Ovary (tissue), 3 donors: ENCODE results near the gene TMPO.

Experiments used
- POLR2A ChIP-seq: fragments of 450-650 bp; IDR thresholded peaks from one replicate; pipeline ENCODE4 v1.6.1; 2017; ENCODE audit warnings: antibody characterized with exemption, mild to moderate bottlenecking, moderate library complexity
- TF ChIP-seq, protein P1 (sequence below), 3 donors: fragments of 450-650 bp in 2 of 3; fragments of 200-600 bp in 1 of 3; IDR thresholded peaks; one replicate each; pipeline versions ENCODE4 v1.5.1 to v1.8.0; 2016 to 2022; ENCODE audit warnings: antibody characterized with exemption in 3 of 3, mild to moderate bottlenecking in 1 of 3
- donor health status: DM: no; HTN: no; CAD: no.

DNA sequence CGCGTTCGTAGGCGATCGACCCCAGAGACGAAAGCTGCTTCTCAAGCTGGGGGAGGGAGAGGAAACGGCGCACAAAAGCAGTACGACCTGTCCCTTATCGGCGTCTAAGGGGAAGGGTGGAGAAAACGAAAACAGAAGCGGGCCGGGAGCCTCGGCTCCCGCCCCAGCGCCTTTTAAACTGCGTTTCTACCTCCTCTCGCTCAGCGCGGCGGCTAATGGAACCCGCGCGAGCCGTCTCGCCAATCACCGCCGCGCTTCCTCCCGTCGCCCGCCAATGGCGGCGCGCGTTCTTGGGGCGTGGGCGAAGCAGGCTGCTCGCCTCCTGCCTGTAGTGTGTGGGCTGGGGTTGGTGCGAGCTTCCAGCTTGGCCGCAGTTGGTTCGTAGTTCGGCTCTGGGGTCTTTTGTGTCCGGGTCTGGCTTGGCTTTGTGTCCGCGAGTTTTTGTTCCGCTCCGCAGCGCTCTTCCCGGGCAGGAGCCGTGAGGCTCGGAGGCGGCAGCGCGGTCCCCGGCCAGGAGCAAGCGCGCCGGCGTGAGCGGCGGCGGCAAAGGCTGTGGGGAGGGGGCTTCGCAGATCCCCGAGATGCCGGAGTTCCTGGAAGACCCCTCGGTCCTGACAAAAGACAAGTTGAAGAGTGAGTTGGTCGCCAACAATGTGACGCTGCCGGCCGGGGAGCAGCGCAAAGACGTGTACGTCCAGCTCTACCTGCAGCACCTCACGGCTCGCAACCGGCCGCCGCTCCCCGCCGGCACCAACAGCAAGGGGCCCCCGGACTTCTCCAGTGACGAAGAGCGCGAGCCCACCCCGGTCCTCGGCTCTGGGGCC, at the start of gene TMPO:
- TF ChIP-seq, protein P1, sequence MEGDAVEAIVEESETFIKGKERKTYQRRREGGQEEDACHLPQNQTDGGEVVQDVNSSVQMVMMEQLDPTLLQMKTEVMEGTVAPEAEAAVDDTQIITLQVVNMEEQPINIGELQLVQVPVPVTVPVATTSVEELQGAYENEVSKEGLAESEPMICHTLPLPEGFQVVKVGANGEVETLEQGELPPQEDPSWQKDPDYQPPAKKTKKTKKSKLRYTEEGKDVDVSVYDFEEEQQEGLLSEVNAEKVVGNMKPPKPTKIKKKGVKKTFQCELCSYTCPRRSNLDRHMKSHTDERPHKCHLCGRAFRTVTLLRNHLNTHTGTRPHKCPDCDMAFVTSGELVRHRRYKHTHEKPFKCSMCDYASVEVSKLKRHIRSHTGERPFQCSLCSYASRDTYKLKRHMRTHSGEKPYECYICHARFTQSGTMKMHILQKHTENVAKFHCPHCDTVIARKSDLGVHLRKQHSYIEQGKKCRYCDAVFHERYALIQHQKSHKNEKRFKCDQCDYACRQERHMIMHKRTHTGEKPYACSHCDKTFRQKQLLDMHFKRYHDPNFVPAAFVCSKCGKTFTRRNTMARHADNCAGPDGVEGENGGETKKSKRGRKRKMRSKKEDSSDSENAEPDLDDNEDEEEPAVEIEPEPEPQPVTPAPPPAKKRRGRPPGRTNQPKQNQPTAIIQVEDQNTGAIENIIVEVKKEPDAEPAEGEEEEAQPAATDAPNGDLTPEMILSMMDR (IDR thresholded peaks at IDR 0.05) = peak in 1 of 3 donors; percentile 4
- TF ChIP-seq POLR2A = peak; percentile 90
